Psoas muscle (tissue), 8 donors: Measurements from ENCODE around the gene B4GALT6. TPM values are rescaled to one million over a fixed set of nuclear protein-coding genes. Genes with fewer than 3 reads are reported as not detected.

Source experiments
- ATAC-seq, 4 donors: fragments of 200-7000 bp; cut with Tn5 transposase; one replicate each; pipeline ENCODE4 v1.9.1; 2020; ENCODE audit warnings: moderate library complexity in 3 of 4, mild to moderate bottlenecking in 2 of 4
- DNase-seq, 2 donors: peaks; one replicate each; pipeline ENCODE4 v3.0.0-alpha.2; 2020
- H3K27ac ChIP-seq: fragments of 200-600 bp; one replicate; pipeline ENCODE4 v1.8.0; 2022
- H3K27me3 ChIP-seq, 3 donors: fragments of 200-600 bp in 1 of 3; one replicate each; pipeline versions ENCODE4 v1.6.1 to v1.8.0; 2013 to 2022; ENCODE audit warnings: low read length in 2 of 3, mild to moderate bottlenecking in 2 of 3, moderate library complexity in 1 of 3; ENCODE audit not compliant: insufficient read depth in 3 of 3
- H3K36me3 ChIP-seq, 2 donors: fragments of 200-600 bp in 1 of 2; one replicate each; pipeline versions ENCODE4 v1.6.1 to v1.8.0; 2013 to 2022; ENCODE audit warnings: low read depth in 1 of 2, mild to moderate bottlenecking in 1 of 2, moderate library complexity in 1 of 2; ENCODE audit not compliant: insufficient read depth in 1 of 2
- H3K4me1 ChIP-seq: fragments of 200-600 bp; one replicate; pipeline ENCODE4 v1.8.0; 2022
- H3K4me3 ChIP-seq: fragments of 200-600 bp; one replicate; pipeline ENCODE4 v1.8.0; 2022; ENCODE audit warnings: mild to moderate bottlenecking
- H3K9me3 ChIP-seq: fragments of 200-600 bp; one replicate; pipeline ENCODE4 v1.8.0; 2022
- WGBS, 3 donors: extraction: QIAGEN DNeasy Blood & Tissue Kit; methylation state at CpG; one replicate each; pipeline versions ENCODE4 v1.1.6 to v1.1.7; 2013; 5-methylcytosine and 5-hydroxymethylcytosine counted together
- intact Hi-C, 2 donors: fragments of 100-400 bp; cut with DNase I; formaldehyde crosslinking; loops; one replicate each; pipeline versions ENCODE4 v1.11.0 to v1.14.2; 2022
- polyA plus RNA-seq, 3 donors: library from polyadenylated mRNA; stranded (reverse); fragments of 200-250 nt; gene quantifications; one replicate each; pipeline ENCODE4 v1.2.3, GENCODE V29; 2013
- total RNA-seq, 4 donors: library from RNA; stranded (reverse); fragmentation: NEBNext Ultra II Directional in 2 of 4; extraction: Animal tissue kit (Norgen Biotek cat#: 25700) in 2 of 4; gene quantifications; one replicate each; pipeline versions ENCODE4 v1.2.1 to v1.2.4, GENCODE V29; 2021 to 2023
- TF ChIP-seq, protein P1 (sequence below): fragments of 200-600 bp; IDR thresholded peaks from one replicate; pipeline ENCODE4 v1.8.0; 2022; ENCODE audit warnings: antibody characterized with exemption
- donor health status: healthy with polysubstance abuse.
- donor health status: DM: no; HTN: no; CAD: no; lungs with moderate emphysema.
- donor health status: Bipolar disorder and iron deficiency.
- donor health status: healthy.
- donor health status: DM: yes; HTN: yes; CAD: no.
- donor health status: DM: no; HTN: no; CAD: no.
- donor health status: DM: no; HTN: no; CAD: no.
- donor health status: DM: yes; HTN: yes; CAD: no.

B4GALT6 gene
- total and polyA plus RNA-seq, 7 donors, result 0.98 to 13.3 (median 6.7) TPM

- H3K4me3 ChIP-seq, result no peak overlapping the region
- intact Hi-C loops, result loop anchor here in 1 of 2 donors (5.0 kb wide), 1 partner anchor 32 kb away; no protein-coding TSS in a partner anchor
- no peaks in the 10 kb centered on the region for H3K9me3 ChIP-seq
- no peaks in the 10 kb centered on the region for H3K36me3 ChIP-seq
- no peak overlapping the region for H3K27ac ChIP-seq
- DNase-seq (no peak), ATAC-seq (no peak)
- 92 to 93% (median 92%) methylated on average over 7 of the region's 7 CpGs for WGBS, 3 donors
- TF ChIP-seq, protein P1, sequence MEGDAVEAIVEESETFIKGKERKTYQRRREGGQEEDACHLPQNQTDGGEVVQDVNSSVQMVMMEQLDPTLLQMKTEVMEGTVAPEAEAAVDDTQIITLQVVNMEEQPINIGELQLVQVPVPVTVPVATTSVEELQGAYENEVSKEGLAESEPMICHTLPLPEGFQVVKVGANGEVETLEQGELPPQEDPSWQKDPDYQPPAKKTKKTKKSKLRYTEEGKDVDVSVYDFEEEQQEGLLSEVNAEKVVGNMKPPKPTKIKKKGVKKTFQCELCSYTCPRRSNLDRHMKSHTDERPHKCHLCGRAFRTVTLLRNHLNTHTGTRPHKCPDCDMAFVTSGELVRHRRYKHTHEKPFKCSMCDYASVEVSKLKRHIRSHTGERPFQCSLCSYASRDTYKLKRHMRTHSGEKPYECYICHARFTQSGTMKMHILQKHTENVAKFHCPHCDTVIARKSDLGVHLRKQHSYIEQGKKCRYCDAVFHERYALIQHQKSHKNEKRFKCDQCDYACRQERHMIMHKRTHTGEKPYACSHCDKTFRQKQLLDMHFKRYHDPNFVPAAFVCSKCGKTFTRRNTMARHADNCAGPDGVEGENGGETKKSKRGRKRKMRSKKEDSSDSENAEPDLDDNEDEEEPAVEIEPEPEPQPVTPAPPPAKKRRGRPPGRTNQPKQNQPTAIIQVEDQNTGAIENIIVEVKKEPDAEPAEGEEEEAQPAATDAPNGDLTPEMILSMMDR, result no peak
- H3K27me3 ChIP-seq, result no peaks in the 10 kb centered on the region
- H3K4me1 ChIP-seq, result peaks cover 5% of the 10 kb centered on the region
These were observed 35.1 kb upstream of the B4GALT6 start for GRCh38 chr18:31719363-31720006.

DNA sequence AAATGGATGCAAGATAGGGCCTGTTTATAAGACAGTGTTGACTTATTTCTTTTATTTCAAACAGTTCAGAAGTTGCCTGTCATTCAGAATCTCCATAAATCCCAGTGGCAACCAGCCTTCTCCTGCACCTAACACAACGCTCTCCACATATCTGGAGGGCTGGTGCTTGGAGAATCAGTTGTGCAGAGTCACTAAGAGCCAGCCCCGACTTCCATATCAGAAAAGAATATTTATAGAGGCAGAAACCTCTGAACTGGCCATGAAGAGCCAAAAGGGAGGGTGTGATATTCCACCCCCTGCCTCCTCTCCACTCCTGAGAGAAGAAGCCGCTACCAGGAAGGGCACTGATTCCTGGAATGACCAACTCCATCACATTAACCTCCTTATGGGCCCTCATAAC, 34.0 kb upstream of the B4GALT6 start:
- H3K9me3 ChIP-seq, result no peaks in the 10 kb centered on the region
- H3K36me3 ChIP-seq, result no peaks in the 10 kb centered on the region
- H3K27ac ChIP-seq, result no peak overlapping the region
- H3K4me3 ChIP-seq, result no peak overlapping the region
- intact Hi-C loops, result no loop called here
- peaks cover 4% of the 10 kb centered on the region for H3K4me1 ChIP-seq
- 67 to 85% (median 82%) methylated on average over 3 of the region's 3 CpGs for WGBS, 3 donors
- no peak for ATAC-seq
- TF ChIP-seq, protein P1, result no peak
- DNase-seq, result no peak
- no peaks in the 10 kb centered on the region for H3K27me3 ChIP-seq

DNA sequence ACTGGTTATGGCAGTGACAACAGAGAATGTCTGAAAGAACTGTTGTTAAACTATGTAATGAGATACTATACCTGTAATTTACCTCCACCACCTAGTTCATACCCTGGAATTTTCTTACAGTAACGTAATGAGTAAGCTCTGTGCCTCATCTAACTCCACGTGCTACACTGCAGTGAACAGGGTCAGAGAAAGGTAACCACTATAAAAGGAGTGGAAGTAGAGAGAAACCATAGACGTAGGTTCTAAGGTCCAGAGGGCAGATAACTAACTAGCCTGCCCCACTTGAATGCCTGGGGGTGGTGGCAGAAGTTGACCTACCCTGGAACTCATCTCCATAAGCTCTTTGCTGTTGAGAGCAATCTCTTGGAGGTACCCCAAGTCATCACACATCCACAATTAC, 32.0 kb upstream of the B4GALT6 start:
- H3K27me3 ChIP-seq, result no peaks in the 10 kb centered on the region
- no peaks in the 10 kb centered on the region for H3K9me3 ChIP-seq
- ATAC-seq, result no peak
- no peak overlapping the region for H3K27ac ChIP-seq
- intact Hi-C loops, result no loop called here
- 69 to 75% (median 74%) methylated on average over 3 of the region's 3 CpGs for WGBS, 3 donors
- no peak overlapping the region for H3K4me3 ChIP-seq
- no peak for DNase-seq
- H3K36me3 ChIP-seq, result no peaks in the 10 kb centered on the region
- TF ChIP-seq, protein P1, result no peak
- no peaks in the 10 kb centered on the region for H3K4me1 ChIP-seq

DNA sequence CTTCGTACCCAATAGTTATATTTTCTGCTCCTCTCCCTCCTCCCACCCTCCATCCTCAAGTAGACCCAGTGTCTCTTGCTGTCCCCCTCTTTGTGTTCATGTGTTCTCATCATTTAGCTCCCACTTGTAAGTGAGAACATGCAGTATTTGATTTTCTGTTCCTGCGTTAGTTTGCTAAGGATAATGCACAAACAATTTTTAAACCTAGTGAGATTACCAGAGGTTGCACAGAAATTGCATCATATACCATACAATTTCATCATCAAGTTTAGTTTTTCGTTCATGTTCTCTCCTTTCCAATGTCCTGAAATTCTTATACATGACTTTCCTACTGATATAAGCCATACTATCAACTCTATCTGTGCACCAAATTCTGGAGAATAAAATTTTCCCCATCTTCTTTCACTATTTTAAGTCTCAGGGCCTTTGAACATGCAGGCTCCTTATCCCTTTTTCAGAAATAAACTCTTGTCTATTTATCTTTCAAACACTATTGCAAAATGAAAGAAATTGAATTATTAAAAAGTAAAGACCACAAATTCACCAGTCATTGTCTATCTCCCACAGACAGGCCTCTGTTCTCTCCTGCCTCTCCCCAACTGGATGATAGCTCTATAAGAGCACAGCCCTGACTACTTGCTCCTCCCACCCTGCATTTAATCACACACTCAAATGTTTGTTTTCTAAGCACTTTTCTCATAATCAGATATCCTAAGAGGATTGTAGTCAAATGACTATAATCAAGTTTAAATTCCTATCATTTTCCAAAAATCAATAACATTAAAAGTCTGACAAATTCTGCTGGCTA, 27.2 kb upstream of the B4GALT6 start:
- 82 to 95% (median 87%) methylated on average over 3 of the region's 3 CpGs for WGBS, 3 donors
- no peaks in the 10 kb centered on the region for H3K4me1 ChIP-seq
- no peak for DNase-seq
- no peaks in the 10 kb centered on the region for H3K27me3 ChIP-seq
- no peak for ATAC-seq
- no peaks in the 10 kb centered on the region for H3K9me3 ChIP-seq
- no peaks in the 10 kb centered on the region for H3K36me3 ChIP-seq
- H3K27ac ChIP-seq, result no peak overlapping the region
- no peak overlapping the region for H3K4me3 ChIP-seq
- intact Hi-C loops, result no loop called here
- TF ChIP-seq, protein P1, result no peak
